Ovary (tissue), 9 donors: Measurements from ENCODE around the gene LYPD5. TPM values are rescaled to one million over a fixed set of nuclear protein-coding genes. Genes with fewer than 3 reads are reported as not detected.

Experiments used
- DNase-seq, 5 donors: peaks; one replicate each; pipeline ENCODE4 v3.0.0-alpha.2; 2019 to 2020
- H3K27ac ChIP-seq, 2 donors: fragments of 200-600 bp; one replicate each; pipeline versions ENCODE4 v1.5.1 to v1.8.0; 2019 to 2022
- H3K27me3 ChIP-seq: fragments of 200-600 bp; one replicate; pipeline ENCODE4 v1.8.0; 2022
- H3K36me3 ChIP-seq: fragments of 200-600 bp; sonication (generic); one replicate; pipeline ENCODE4 v1.5.1; 2019
- H3K4me1 ChIP-seq: one replicate; pipeline ENCODE4 v1.8.1; 2013; ENCODE audit warnings: mild to moderate bottlenecking, moderate library complexity; ENCODE audit not compliant: insufficient read depth
- H3K4me3 ChIP-seq: fragments of 200-600 bp; sonication (generic); one replicate; pipeline ENCODE4 v1.5.1; 2017
- H3K9me3 ChIP-seq, 2 donors: fragments of 200-600 bp in 1 of 2; sonication (generic) in 1 of 2; one replicate each; pipeline versions ENCODE4 v1.5.1 to v1.8.1; 2013 to 2019; ENCODE audit warnings: mild to moderate bottlenecking in 1 of 2, moderate library complexity in 1 of 2
- EP300 ChIP-seq: sonication (generic); formaldehyde crosslinking; IDR thresholded peaks from one replicate; pipeline ENCODE4 v1.6.1; 2017; ENCODE audit warnings: antibody characterized with exemption
- POLR2A ChIP-seq: fragments of 450-650 bp; IDR thresholded peaks from one replicate; pipeline ENCODE4 v1.6.1; 2017; ENCODE audit warnings: antibody characterized with exemption, mild to moderate bottlenecking, moderate library complexity
- WGBS, 3 donors: extraction: QIAGEN DNeasy Blood & Tissue Kit in 1 of 3; methylation state at CpG; one replicate each; pipeline versions ENCODE4 v1.1.5 to v1.1.7; 2013 to 2017; 5-methylcytosine and 5-hydroxymethylcytosine counted together
- intact Hi-C, 4 donors: fragments of 100-400 bp; cut with DNase I; formaldehyde crosslinking; loops; one replicate each; pipeline versions ENCODE4 v1.11.0 to v1.15.1; 2022 to 2023
- polyA plus RNA-seq, 2 donors: library from polyadenylated mRNA; stranded (reverse); fragments of 200-250 nt in 1 of 2; fragments of 350-450 nt in 1 of 2; fragmentation: Illumina TruSeq in 1 of 2; extraction: RNeasy Lipid Tissue Mini Kit (QIAGEN cat#74804) in 1 of 2; gene quantifications; one replicate each; pipeline ENCODE4 v1.2.3, GENCODE V29; 2013 to 2014
- total RNA-seq, 7 donors: library from RNA; depleted of rRNA in 2 of 7; stranded (reverse); fragments of >200 nt in 2 of 7; fragmentation: NEBNext Ultra II Directional in 3 of 7; extraction: Animal tissue kit (Norgen Biotek cat#: 25700) in 3 of 7; gene quantifications; one replicate each; pipeline versions ENCODE4 v1.1.0 to v1.2.4, GENCODE V29; 2016 to 2023
- TF ChIP-seq, protein P1 (sequence below), 3 donors: fragments of 450-650 bp in 2 of 3; fragments of 200-600 bp in 1 of 3; IDR thresholded peaks; one replicate each; pipeline versions ENCODE4 v1.5.1 to v1.8.0; 2016 to 2022; ENCODE audit warnings: antibody characterized with exemption in 3 of 3, mild to moderate bottlenecking in 1 of 3
- donor health status: DM: no; HTN: no; CAD: no; lungs with moderate emphysema.
- donor health status: DM: no; HTN: no; CAD: no.
- donor health status: Bipolar disorder and iron deficiency.
- donor health status: DM: yes; HTN: yes; CAD: no.
- donor health status: DM: no; HTN: no; CAD: no.
- donor health status: DM: yes; HTN: yes; CAD: no.

LYPD5 gene
- total and polyA plus RNA-seq, 9 donors, result 0.25 to 1.9 (median 0.79) TPM

DNA sequence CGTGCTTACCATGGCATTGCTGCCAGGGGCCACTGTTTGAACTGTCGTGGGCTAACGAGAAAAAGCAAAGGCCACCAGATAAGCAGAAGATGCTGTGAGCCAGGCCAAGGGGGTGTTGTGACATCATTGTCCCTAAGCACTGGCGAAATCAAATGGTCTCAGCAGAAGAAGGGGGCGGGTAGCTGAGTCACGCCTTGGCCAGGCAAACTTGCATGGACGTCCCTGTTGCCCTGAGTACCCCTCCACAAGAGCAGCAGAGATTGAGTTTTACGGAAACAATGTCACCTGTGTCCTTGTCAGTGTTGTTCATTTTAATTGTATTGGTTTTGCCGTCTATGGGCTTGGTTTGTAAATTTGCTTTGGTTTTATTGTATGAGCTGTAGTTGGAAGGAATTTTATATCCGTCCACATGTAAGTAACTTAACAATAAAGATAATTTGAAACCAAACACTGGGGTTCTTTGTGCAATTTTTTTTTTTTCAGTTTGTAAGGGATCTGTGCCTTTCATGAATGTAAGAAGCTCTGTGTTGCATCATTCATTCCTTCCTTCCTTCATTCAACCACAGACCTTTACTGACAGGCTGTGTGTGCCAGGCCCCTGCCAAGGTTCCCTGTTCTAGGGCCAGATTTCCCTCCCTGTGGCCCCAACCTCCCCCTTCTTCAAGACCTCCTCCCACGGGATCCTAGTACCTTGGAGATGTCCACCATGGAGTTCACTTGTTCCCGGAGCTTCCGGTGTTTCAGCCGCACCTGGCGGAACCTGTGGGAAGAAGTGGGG is 33.8 kb downstream of the LYPD5 start:
- H3K36me3 ChIP-seq, result no peaks in the 10 kb centered on the region
- intact Hi-C loops, result no loop called here
- no peak overlapping the region for H3K4me3 ChIP-seq
- H3K4me1 ChIP-seq, result no peaks in the 10 kb centered on the region
- H3K9me3 ChIP-seq, result no peaks in the 10 kb centered on the region
- H3K27me3 ChIP-seq, result no peaks in the 10 kb centered on the region
- WGBS, 3 donors, result 67 to 74% (median 67%) methylated on average over 15 of the region's 15 CpGs
- DNase-seq, result no peak
- H3K27ac ChIP-seq, result no peak overlapping the region
- TF ChIP-seq POLR2A (no peak), EP300 (no peak)
- TF ChIP-seq, protein P1, sequence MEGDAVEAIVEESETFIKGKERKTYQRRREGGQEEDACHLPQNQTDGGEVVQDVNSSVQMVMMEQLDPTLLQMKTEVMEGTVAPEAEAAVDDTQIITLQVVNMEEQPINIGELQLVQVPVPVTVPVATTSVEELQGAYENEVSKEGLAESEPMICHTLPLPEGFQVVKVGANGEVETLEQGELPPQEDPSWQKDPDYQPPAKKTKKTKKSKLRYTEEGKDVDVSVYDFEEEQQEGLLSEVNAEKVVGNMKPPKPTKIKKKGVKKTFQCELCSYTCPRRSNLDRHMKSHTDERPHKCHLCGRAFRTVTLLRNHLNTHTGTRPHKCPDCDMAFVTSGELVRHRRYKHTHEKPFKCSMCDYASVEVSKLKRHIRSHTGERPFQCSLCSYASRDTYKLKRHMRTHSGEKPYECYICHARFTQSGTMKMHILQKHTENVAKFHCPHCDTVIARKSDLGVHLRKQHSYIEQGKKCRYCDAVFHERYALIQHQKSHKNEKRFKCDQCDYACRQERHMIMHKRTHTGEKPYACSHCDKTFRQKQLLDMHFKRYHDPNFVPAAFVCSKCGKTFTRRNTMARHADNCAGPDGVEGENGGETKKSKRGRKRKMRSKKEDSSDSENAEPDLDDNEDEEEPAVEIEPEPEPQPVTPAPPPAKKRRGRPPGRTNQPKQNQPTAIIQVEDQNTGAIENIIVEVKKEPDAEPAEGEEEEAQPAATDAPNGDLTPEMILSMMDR (IDR thresholded peaks at IDR 0.05), result no peak

DNA sequence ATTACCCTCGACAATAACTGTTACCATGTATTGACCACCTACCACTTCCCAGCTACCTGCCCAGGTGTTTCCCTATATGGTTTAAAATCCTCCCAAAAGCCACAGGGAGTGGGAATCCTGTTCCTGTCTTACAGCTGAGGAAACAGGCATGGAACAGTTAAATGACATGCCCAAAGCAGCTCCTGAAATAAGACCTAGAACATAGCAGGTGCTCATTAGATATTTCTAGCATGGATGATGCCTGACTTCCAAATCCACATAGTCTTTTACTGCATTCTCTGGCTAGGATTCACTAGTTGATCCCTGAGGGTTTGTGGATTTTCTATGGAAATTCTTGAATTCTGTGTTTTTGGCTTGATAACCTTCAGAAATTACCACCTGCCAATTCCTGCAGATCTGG is 34.4 kb downstream of the LYPD5 start:
- no peak overlapping the region for H3K27ac ChIP-seq
- TF ChIP-seq, protein P1 (IDR thresholded peaks at IDR 0.05), result no peak
- TF ChIP-seq POLR2A (no peak), EP300 (no peak)
- H3K27me3 ChIP-seq, result no peaks in the 10 kb centered on the region
- 75 to 79% (median 78%) methylated on average over 1 of the region's 1 CpG for WGBS, 3 donors
- no peaks in the 10 kb centered on the region for H3K36me3 ChIP-seq
- no peaks in the 10 kb centered on the region for H3K9me3 ChIP-seq
- H3K4me1 ChIP-seq, result no peaks in the 10 kb centered on the region
- DNase-seq, result no peak
- H3K4me3 ChIP-seq, result no peak overlapping the region
- intact Hi-C loops, result no loop called here

DNA sequence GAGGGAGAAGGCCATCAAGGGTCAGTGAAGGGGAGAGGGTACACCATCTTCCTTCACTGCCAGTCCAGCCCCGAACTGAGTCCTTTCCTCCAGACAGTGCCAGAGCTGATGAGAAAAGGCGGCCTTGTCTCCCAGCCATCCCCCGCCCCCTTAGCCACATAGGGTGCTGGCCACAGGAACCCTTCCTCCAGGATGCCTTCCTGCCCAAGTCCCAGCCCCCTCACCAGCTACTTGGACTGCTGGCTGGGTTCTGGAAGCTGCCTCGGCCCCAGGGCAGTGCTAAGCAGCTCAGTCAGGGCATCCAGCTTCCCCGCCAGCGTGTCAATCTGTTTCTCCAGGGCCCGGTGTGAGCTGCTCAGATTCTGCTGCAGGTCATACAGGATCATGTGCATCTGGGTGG is 34.9 kb downstream of the LYPD5 start:
- Histone ChIP-seq H3K27me3 (no peaks in the 10 kb centered on the region), H3K9me3 (no peaks in the 10 kb centered on the region), H3K27ac (no peak overlapping the region), H3K36me3 (no peaks in the 10 kb centered on the region), H3K4me3 (no peak overlapping the region), H3K4me1 (no peaks in the 10 kb centered on the region)
- intact Hi-C loops, result no loop called here
- 67 to 79% (median 68%) methylated on average over 7 of the region's 7 CpGs for WGBS, 3 donors
- TF ChIP-seq, protein P1 (IDR thresholded peaks at IDR 0.05), result no peak
- TF ChIP-seq EP300 (no peak), POLR2A (no peak)
- no peak for DNase-seq

DNA sequence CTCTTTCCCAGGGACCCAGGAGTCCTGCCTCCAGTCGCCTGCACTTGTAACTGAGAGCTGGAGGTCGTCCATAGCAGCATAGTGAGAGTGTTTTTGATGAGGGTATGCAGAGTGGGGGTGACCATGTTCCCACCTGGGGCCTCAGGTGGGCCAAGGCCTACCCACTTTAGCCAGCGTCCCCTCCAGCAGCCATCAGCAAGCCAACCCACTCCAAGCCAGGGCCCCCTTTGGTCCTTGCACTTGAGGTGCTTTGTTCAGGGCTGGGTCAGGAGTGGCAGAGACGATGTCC is 35.5 kb downstream of the LYPD5 start:
- no peak for DNase-seq
- Histone ChIP-seq H3K4me3 (no peak overlapping the region), H3K27me3 (no peaks in the 10 kb centered on the region), H3K4me1 (no peaks in the 10 kb centered on the region), H3K36me3 (no peaks in the 10 kb centered on the region), H3K27ac (no peak overlapping the region), H3K9me3 (no peaks in the 10 kb centered on the region)
- WGBS, 3 donors, result 65 to 67% (median 66%) methylated on average over 4 of the region's 4 CpGs
- TF ChIP-seq POLR2A (no peak), EP300 (no peak)
- TF ChIP-seq, protein P1 (IDR thresholded peaks at IDR 0.05), result no peak
- intact Hi-C loops, result no loop called here
